GM18861 (cell line): Measurements from ENCODE around the gene CCT8.
A peak's percentile ranks its signal among the peaks of the same experiment; 100 is the strongest.

Experiments
- ATAC-seq: cut with Tn5 transposase; IDR thresholded peaks from one replicate; pipeline ENCODE4 v1.9.1; 2021; ENCODE audit not compliant: unreplicated experiment

The CCT8 gene, protein sequence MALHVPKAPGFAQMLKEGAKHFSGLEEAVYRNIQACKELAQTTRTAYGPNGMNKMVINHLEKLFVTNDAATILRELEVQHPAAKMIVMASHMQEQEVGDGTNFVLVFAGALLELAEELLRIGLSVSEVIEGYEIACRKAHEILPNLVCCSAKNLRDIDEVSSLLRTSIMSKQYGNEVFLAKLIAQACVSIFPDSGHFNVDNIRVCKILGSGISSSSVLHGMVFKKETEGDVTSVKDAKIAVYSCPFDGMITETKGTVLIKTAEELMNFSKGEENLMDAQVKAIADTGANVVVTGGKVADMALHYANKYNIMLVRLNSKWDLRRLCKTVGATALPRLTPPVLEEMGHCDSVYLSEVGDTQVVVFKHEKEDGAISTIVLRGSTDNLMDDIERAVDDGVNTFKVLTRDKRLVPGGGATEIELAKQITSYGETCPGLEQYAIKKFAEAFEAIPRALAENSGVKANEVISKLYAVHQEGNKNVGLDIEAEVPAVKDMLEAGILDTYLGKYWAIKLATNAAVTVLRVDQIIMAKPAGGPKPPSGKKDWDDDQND

GRCh38 chr21:29073222-29074006, at the start of gene CCT8:
Gene CCT8 (minus strand): TSS chr21:29073648. CDS start chr21:29073590, 58 bp downstream.
- peak; percentile 78 for ATAC-seq

DNA sequence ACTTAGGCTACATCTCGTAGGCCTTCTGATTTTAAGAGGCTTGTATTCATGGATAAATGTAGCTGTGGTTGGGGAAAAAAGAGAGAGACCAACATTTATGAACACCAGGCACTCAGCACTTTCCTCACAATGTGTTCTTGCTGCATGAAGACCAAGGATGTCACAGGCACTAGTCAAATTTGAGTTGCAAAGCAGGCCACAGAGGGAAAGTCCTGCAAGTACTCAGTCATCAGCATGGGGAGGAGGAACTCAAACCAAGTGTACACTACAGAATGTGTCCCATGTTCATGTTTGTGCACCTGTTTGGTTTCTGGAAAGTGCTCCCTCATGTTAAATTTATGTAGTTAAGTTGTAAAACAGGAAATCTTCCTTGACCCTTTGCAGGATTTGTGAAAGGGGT, 48.3 kb upstream of the CCT8 start:
- ATAC-seq, result peak; percentile 71

DNA sequence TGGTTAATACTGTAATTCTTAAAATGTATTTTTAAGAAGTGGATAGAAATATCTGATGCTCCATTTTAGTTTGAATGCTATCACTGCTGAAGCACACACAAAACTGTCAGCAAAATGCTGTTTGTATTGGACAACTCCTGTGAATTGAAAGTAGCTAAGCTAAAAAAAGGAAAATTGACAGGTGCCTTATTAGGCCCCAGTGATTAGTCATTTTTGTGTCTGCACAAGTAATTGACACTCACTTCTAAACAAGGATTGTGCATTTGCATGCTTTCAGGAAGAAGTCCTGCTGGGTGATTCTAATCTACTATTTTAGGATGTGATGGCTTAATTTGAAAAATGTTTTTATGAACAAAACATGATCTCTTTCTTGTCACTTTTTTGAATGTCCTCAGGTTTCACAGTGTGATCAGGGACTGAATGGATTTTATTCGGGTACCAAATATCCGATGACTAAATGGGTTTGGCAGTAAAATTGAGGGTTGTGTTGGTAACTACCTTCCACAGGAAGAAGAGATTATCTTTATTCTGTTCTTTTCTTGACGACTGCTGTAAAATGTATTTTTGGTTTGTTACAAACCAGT, 44.0 kb upstream of the CCT8 start:
- peak; percentile 50 for ATAC-seq

DNA sequence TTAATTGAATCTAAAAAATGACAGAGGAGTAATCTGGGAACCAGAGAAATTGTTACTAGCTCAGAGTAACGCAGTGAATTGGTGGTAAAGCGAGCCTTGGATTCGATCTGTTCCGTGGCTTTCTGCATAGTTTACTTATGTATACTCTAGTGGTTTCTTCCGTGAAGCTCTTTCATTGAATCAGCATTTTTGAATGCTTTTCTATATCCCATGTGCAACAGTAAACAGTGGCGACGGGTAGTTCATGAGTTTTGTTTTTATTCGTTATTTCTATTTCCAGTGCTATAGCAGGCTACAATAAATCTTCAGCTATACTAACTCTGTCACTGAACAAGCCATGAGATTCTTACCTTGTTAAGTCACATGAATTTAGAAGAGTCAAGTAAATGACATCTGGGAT, 42.5 kb upstream of the CCT8 start:
- no peak for ATAC-seq

DNA sequence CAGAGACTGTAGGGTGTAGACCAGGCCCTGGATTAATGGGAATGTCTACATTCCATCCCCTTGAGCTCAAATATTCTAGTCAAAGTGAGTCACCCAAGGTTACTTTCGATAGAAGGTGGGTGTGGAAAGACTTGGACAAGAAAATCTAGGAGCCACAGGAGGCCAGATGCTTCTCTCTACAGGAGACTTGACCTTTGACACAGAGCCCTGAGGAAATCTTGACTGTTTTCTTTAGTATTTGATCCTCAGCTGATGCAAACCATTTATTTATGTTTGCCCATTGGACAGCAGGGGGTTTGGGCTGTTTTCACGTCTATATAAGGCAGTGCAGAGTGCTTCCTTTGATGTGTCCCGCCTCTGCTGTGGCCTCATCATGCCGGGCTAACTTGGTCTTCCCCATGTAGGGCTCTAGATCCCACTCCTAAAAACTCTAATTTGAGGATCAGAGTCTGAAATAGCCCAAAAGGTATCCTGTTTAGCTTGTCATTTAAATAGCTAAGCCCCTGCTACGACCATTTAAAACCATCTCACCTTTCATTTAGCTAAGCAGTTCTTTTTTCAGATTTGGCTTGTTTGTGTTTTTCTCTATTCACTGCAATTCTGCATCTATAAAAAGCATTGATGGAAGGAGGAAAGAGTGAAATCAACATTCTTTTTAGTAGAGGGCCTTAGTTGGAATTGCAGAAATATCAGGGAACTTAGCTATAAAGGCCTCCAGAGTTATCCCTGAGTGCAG, 41.5 kb upstream of the CCT8 start:
- no peak for ATAC-seq

DNA sequence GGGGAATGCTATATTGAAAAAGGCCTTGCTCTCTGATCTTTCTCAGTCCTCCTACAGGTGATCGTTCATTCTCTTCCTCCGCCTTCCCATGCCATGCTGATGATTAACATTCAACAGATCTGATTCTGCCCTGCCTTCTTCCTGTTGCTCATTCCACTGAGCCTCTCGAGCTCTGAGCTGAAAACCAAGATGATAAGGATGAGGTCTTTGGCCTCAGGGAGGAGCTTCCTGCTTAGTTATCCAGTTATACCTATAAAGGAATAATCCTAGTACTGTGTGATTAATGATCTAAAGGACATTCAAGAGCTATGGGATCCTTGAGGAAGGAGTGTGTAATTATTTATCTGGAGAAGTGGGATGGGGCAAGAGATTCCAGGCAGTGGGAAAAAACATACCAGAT, 31.8 kb upstream of the CCT8 start:
- no peak for ATAC-seq

DNA sequence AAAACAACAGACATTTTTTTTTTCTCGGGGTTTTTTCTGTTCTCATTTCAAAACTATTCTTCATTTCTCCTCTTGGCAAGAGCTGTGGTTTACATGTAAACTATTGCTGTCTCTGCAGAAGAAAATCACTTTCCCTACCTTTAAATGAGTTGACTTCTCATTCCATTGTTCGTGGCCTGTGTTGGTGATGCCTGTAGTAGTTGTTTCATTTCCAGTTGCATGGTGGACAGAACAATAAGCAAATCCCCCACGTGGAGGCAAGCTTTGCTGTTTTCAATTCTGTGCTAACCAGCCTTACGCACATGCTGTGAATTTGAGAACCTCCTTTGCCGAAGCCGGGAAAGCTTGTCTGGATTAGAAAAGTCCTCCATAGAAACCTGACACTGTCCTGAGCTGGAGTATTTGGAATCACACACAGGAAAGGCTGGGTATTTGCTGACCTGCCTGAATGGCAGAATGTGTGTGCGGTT, 30.8 kb upstream of the CCT8 start:
- peak; percentile 83 for ATAC-seq

- ATAC-seq, result no peak
Observed at GRCh38 chr21:29102791-29103257, 29.4 kb upstream of the CCT8 start.

GRCh38 chr21:29098156-29098555, 24.7 kb upstream of the CCT8 start:
- no peak for ATAC-seq

GRCh38 chr21:29096218-29097015, 23.0 kb upstream of the CCT8 start:
- no peak for ATAC-seq

DNA sequence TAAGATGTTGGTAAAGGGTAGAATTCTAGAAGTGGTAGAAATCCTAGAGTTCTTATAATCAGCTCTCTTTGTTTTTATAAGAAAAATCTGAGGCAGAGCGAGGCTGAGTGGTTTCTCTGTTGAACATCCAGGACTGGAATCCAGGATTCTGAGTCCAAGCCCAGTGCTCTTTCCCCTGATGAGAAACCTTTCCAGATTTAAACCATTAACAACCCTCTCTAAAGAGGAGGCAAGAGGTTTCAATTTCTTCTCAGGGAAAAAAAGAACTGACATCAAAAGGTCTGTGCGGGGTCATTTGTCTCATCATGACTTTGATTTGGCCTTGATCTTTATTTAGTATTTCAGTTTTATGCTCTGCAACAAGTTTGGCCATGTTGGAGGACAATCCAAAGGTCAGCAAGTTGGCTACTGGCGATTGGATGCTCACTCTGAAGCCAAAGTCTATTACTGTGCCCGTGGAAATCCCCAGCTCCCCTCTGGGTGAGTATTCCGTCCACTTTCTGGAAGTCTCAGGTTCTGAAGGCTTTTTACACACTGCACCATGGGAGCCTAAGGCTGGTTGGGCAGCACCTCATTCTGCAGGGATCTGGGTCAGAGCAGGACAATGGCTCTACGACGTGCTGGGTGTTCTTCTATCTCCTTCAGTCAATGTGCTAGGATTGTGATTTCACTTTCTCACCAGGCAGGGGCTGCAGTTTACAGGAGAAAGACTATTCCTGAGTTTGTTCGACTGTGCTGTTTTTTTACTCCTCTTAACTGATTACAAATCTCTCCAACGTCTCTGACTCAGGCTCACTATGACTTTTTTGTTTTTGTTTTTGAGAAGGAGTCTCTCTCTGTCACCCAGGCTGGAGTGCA, 18.9 kb upstream of the CCT8 start:
- no peak for ATAC-seq

- no peak for ATAC-seq
Observed at GRCh38 chr21:29091033-29091432, 17.6 kb upstream of the CCT8 start.

DNA sequence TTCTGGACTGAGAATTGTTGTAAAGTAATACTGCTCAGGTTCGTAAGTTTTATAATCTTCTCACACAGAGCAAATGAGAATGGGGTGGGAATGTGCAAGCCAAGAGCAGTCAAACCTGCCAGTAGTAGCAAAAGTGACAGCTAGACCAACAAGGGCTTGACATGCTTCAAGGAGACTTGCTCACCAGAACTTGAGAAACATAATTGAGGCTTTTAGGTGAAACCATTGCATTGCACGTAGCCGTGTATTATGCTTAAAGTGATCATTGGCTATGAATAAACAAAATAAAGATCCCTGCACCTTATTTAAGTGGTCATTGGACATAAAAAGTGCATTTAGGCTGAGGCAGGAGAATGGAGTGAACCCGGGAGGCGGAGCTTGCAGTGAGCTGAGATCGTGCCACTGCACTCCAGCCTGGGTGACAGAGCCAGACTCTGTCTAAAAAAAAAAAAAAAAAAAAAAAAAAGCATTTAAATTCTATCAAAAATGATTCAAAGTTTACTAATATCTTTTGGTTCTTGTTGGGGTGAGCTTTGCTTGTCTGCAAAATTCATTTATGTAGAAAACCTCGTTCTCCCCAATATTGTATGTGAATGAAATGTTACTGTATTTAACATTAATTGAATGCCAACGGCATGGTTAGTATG, 11.8 kb upstream of the CCT8 start:
- no peak for ATAC-seq

DNA sequence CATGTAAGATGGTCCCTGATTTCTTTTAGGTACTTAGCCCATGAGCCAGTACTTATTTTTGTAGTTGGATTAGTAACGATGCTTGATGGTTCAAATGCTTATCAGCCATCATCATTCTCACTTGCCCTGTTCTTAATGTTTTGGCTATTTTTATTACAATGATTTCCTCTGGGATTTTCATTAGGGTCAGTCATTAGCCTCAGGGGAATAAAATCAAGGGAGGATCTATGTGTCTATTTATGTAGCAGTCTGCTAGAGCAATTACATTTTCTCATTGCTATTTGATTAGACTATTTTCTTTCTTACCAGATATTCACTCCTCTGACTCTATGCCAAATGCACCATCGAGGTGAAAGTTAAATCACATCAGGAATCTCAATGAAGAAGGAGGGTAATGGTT, 10.9 kb upstream of the CCT8 start:
- ATAC-seq, result no peak

DNA sequence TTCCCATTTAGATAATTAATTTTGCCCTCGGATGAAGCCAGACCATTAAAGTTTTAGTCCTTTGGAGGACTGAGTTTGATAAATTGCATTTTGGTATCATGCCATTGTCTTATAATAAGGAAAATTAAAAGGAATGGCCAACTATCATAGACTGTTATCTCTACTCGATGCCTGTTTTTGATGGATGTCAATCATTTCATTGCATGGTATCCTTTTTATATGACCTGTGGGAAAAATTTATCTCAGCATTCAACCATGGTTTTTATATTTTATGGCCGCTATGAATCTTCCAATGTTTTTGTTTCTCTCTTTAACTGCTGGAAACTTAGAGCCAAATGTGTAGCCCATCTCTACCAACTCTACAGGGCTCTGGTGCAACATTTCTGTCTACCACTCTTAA, 9.9 kb upstream of the CCT8 start:
- no peak for ATAC-seq

GRCh38 chr21:29082046-29082815, 8.8 kb upstream of the CCT8 start:
- no peak for ATAC-seq

DNA sequence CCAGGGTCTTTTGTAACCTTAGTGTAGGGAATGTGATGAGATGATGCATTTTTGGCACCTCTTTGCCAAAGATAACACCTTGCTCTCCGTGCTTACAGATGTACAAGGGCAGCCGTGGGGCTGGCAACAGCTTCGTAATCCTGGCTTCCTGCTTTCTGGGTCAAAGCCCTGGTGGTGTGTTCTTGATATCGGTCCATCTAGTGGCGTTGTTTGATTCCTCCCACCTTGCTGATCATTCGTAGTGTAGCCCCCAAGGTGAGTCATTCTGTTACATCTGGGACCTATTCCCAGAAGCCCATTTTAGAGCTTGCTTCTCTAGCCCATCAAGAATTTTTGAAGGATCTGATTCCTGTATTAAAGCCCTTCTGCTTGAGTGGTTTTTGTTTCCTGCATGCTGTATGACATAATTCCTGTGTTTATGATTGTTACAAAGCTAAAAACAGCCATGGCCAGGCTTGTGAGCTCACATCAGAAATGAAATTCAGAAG, 7.0 kb upstream of the CCT8 start:
- no peak for ATAC-seq
